ENCODE results near the gene CELSR1.
"Not testable (repeated sequence)": the region's sequence is repeated elsewhere in the genome, so short reads cannot be mapped to it uniquely, and the experiment has no call there.

The CELSR1 gene

GRCh38 chr22:46330426-46330825 is 207.0 kb downstream of the CELSR1 start:
- peaks cover 40% of the 10 kb centered on the region for H3K36me3 Mint-ChIP-seq (ENCODE audit: low read depth)
- no peak overlapping the region for H3K27ac Mint-ChIP-seq
- no peaks in the 10 kb centered on the region for H3K27me3 Mint-ChIP-seq (ENCODE audit: low read depth)
- peaks cover 5% of the 10 kb centered on the region for H3K4me1 Mint-ChIP-seq (ENCODE audit: low read depth)
- no peaks in the 10 kb centered on the region for H3K9me3 Mint-ChIP-seq
- no peak for DNase-seq (ENCODE audit: low spot score)
- no peak overlapping the region for H3K4me3 Mint-ChIP-seq

GRCh38 chr22:46329616-46330015 is 207.8 kb downstream of the CELSR1 start:
- Mint-ChIP-seq H3K4me3 (no peak overlapping the region), H3K9me3 (no peaks in the 10 kb centered on the region), H3K27me3 (ENCODE audit: low read depth) (no peaks in the 10 kb centered on the region), H3K36me3 (ENCODE audit: low read depth) (peaks cover 43% of the 10 kb centered on the region), H3K27ac (no peak overlapping the region), H3K4me1 (ENCODE audit: low read depth) (peaks cover 1% of the 10 kb centered on the region)
- DNase-seq (ENCODE audit: low spot score), result no peak

GRCh38 chr22:46328797-46329196 is 208.6 kb downstream of the CELSR1 start:
- DNase-seq (ENCODE audit: low spot score), result no peak
- Mint-ChIP-seq H3K4me3 (no peak overlapping the region), H3K36me3 (ENCODE audit: low read depth) (peaks cover 50% of the 10 kb centered on the region), H3K27ac (no peak overlapping the region), H3K27me3 (ENCODE audit: low read depth) (no peaks in the 10 kb centered on the region), H3K9me3 (no peaks in the 10 kb centered on the region), H3K4me1 (ENCODE audit: low read depth) (no peaks in the 10 kb centered on the region)

- Mint-ChIP-seq H3K27ac (no peak overlapping the region), H3K4me3 (no peak overlapping the region), H3K27me3 (ENCODE audit: low read depth) (no peaks in the 10 kb centered on the region), H3K9me3 (no peaks in the 10 kb centered on the region), H3K36me3 (ENCODE audit: low read depth) (peaks cover 50% of the 10 kb centered on the region), H3K4me1 (ENCODE audit: low read depth) (no peaks in the 10 kb centered on the region)
- DNase-seq (ENCODE audit: low spot score), result no peak
These were observed 209.5 kb downstream of the CELSR1 start for GRCh38 chr22:46327691-46328465.

- DNase-seq (ENCODE audit: low spot score), result no peak
- Mint-ChIP-seq H3K4me1 (ENCODE audit: low read depth) (no peaks in the 10 kb centered on the region), H3K36me3 (ENCODE audit: low read depth) (peaks cover 57% of the 10 kb centered on the region), H3K27ac (no peak overlapping the region), H3K9me3 (no peaks in the 10 kb centered on the region), H3K27me3 (ENCODE audit: low read depth) (no peaks in the 10 kb centered on the region), H3K4me3 (no peak overlapping the region)
These were observed 211.2 kb downstream of the CELSR1 start for GRCh38 chr22:46326066-46326680.

- no peak overlapping the region for H3K27ac Mint-ChIP-seq
- no peak overlapping the region for H3K4me3 Mint-ChIP-seq
- peaks cover 60% of the 10 kb centered on the region for H3K36me3 Mint-ChIP-seq (ENCODE audit: low read depth)
These were observed 214.3 kb downstream of the CELSR1 start for GRCh38 chr22:46323162-46323561.

GRCh38 chr22:46322711-46323110 is 214.7 kb downstream of the CELSR1 start:
- Mint-ChIP-seq H3K4me3 (no peak overlapping the region), H3K9me3 (no peaks in the 10 kb centered on the region), H3K4me1 (ENCODE audit: low read depth) (no peaks in the 10 kb centered on the region), H3K36me3 (ENCODE audit: low read depth) (peaks cover 60% of the 10 kb centered on the region), H3K27ac (no peak overlapping the region), H3K27me3 (ENCODE audit: low read depth) (no peaks in the 10 kb centered on the region)
- no peak for DNase-seq (ENCODE audit: low spot score)

More at GRCh38 chr22:46323162-46323561, 214.3 kb downstream of the CELSR1 start:
- Mint-ChIP-seq H3K9me3 (no peaks in the 10 kb centered on the region), H3K27me3 (ENCODE audit: low read depth) (no peaks in the 10 kb centered on the region), H3K4me1 (ENCODE audit: low read depth) (no peaks in the 10 kb centered on the region)
- DNase-seq (ENCODE audit: low spot score), result no peak

- H3K4me1 Mint-ChIP-seq (ENCODE audit: low read depth), result no peaks in the 10 kb centered on the region
- H3K36me3 Mint-ChIP-seq (ENCODE audit: low read depth), result peaks cover 70% of the 10 kb centered on the region
- no peaks in the 10 kb centered on the region for H3K27me3 Mint-ChIP-seq (ENCODE audit: low read depth)
- no peaks in the 10 kb centered on the region for H3K9me3 Mint-ChIP-seq
- H3K27ac Mint-ChIP-seq, result no peak overlapping the region
- no peak overlapping the region for H3K4me3 Mint-ChIP-seq
- DNase-seq (ENCODE audit: low spot score), result no peak
These were observed 216.6 kb downstream of the CELSR1 start for GRCh38 chr22:46320716-46321386.

- H3K36me3 Mint-ChIP-seq (ENCODE audit: low read depth), result peaks cover 75% of the 10 kb centered on the region
- no peaks in the 10 kb centered on the region for H3K4me1 Mint-ChIP-seq (ENCODE audit: low read depth)
- DNase-seq (ENCODE audit: low spot score), result no peak
- H3K27ac Mint-ChIP-seq, result no peak overlapping the region
- H3K9me3 Mint-ChIP-seq, result no peaks in the 10 kb centered on the region
- no peak overlapping the region for H3K4me3 Mint-ChIP-seq
- H3K27me3 Mint-ChIP-seq (ENCODE audit: low read depth), result no peaks in the 10 kb centered on the region
These were observed 217.2 kb downstream of the CELSR1 start for GRCh38 chr22:46320166-46320710.

GRCh38 chr22:46319319-46319718 is 218.1 kb downstream of the CELSR1 start:
- no peaks in the 10 kb centered on the region for H3K27me3 Mint-ChIP-seq (ENCODE audit: low read depth)
- H3K36me3 Mint-ChIP-seq (ENCODE audit: low read depth), result peaks cover 70% of the 10 kb centered on the region
- no peak overlapping the region for H3K27ac Mint-ChIP-seq
- no peak for DNase-seq (ENCODE audit: low spot score)
- no peaks in the 10 kb centered on the region for H3K9me3 Mint-ChIP-seq
- no peak overlapping the region for H3K4me3 Mint-ChIP-seq
- no peaks in the 10 kb centered on the region for H3K4me1 Mint-ChIP-seq (ENCODE audit: low read depth)

GRCh38 chr22:46318576-46318975 is 218.8 kb downstream of the CELSR1 start:
- H3K4me1 Mint-ChIP-seq (ENCODE audit: low read depth), result no peaks in the 10 kb centered on the region
- peaks cover 68% of the 10 kb centered on the region for H3K36me3 Mint-ChIP-seq (ENCODE audit: low read depth)
- DNase-seq (ENCODE audit: low spot score), result no peak
- no peaks in the 10 kb centered on the region for H3K27me3 Mint-ChIP-seq (ENCODE audit: low read depth)
- H3K27ac Mint-ChIP-seq, result peak overlapping the region; percentile 26
- H3K9me3 Mint-ChIP-seq, result no peaks in the 10 kb centered on the region
- no peak overlapping the region for H3K4me3 Mint-ChIP-seq

GRCh38 chr22:46317646-46318045 is 219.8 kb downstream of the CELSR1 start:
- no peaks in the 10 kb centered on the region for H3K9me3 Mint-ChIP-seq
- no peak overlapping the region for H3K4me3 Mint-ChIP-seq
- H3K4me1 Mint-ChIP-seq (ENCODE audit: low read depth), result no peaks in the 10 kb centered on the region
- no peak overlapping the region for H3K27ac Mint-ChIP-seq
- H3K27me3 Mint-ChIP-seq (ENCODE audit: low read depth), result no peaks in the 10 kb centered on the region
- H3K36me3 Mint-ChIP-seq (ENCODE audit: low read depth), result peaks cover 59% of the 10 kb centered on the region
- no peak for DNase-seq (ENCODE audit: low spot score)

- Mint-ChIP-seq H3K4me1 (ENCODE audit: low read depth) (peaks cover 1% of the 10 kb centered on the region), H3K36me3 (ENCODE audit: low read depth) (peaks cover 54% of the 10 kb centered on the region), H3K27me3 (ENCODE audit: low read depth) (no peaks in the 10 kb centered on the region), H3K27ac (no peak overlapping the region), H3K4me3 (no peak overlapping the region), H3K9me3 (no peaks in the 10 kb centered on the region)
- DNase-seq (ENCODE audit: low spot score), result no peak
These were observed 221.4 kb downstream of the CELSR1 start for GRCh38 chr22:46315976-46316375.

- not testable (repeated sequence) for H3K4me1 Mint-ChIP-seq (ENCODE audit: low read depth); H3K9me3 Mint-ChIP-seq; H3K27me3 Mint-ChIP-seq (ENCODE audit: low read depth); DNase-seq (ENCODE audit: low spot score); H3K4me3 Mint-ChIP-seq; H3K27ac Mint-ChIP-seq
- H3K36me3 Mint-ChIP-seq (ENCODE audit: low read depth), result peaks cover 56% of the 10 kb centered on the region
These were observed 224.6 kb downstream of the CELSR1 start for GRCh38 chr22:46312848-46313247.

All from T-helper 2 cell treated with Interferon-gamma antibody and Interleukin-4, amounts not matched to agents 5 μg/mL and 100 μg/mL, for 36 hours (primary cell).